NCI-H1436 treated with DMSO at 0.1 percent for 48 hours (cell line): ENCODE measurements around the gene DHX36.

Experiments
- DNase-seq: peaks from one replicate; lab custom pipeline; 2025; lab: John Stamatoyannopoulos, UW

The DHX36 gene, protein sequence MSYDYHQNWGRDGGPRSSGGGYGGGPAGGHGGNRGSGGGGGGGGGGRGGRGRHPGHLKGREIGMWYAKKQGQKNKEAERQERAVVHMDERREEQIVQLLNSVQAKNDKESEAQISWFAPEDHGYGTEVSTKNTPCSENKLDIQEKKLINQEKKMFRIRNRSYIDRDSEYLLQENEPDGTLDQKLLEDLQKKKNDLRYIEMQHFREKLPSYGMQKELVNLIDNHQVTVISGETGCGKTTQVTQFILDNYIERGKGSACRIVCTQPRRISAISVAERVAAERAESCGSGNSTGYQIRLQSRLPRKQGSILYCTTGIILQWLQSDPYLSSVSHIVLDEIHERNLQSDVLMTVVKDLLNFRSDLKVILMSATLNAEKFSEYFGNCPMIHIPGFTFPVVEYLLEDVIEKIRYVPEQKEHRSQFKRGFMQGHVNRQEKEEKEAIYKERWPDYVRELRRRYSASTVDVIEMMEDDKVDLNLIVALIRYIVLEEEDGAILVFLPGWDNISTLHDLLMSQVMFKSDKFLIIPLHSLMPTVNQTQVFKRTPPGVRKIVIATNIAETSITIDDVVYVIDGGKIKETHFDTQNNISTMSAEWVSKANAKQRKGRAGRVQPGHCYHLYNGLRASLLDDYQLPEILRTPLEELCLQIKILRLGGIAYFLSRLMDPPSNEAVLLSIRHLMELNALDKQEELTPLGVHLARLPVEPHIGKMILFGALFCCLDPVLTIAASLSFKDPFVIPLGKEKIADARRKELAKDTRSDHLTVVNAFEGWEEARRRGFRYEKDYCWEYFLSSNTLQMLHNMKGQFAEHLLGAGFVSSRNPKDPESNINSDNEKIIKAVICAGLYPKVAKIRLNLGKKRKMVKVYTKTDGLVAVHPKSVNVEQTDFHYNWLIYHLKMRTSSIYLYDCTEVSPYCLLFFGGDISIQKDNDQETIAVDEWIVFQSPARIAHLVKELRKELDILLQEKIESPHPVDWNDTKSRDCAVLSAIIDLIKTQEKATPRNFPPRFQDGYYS

DNA sequence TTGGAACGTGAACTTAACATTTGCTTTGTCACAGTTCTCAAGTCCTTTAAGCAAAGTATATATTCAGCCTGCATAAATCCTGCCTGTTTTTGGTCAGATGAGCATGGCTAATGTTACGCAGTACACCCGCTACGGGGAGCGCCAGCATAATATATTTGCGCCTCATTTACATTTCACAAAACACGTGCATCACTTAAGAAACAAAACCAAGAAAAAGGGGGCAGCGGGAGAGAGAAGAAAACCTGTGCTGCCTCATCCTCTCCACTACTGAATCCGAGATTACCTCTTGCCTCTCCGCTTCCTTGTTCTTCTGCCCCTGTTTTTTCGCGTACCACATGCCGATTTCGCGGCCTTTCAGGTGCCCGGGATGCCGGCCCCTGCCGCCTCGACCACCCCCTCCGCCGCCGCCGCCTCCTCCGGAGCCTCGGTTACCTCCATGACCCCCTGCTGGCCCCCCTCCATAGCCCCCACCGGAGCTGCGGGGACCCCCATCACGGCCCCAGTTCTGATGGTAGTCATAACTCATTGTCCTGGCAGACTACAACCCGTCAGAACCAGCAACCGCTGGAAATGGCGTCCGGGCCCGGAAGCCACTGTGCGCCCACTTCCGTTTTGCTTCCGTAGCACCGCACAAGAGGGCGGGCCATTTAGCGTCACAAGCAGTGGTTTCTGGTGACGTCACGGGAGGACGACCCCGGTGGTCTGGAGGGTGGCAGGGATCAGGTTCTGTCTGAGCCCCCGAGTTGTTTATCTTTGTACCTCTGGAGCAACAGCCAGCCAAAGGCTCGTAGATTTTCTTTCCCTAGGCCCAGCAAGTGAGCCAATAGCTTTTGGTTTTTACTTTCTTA lies at the start of gene DHX36:
DHX36 (minus strand) TSS at position 597 of the 848 bp plus-strand sequence; CDS start at position 526, 71 bp downstream.
- peak; percentile 74 for DNase-seq

DNA sequence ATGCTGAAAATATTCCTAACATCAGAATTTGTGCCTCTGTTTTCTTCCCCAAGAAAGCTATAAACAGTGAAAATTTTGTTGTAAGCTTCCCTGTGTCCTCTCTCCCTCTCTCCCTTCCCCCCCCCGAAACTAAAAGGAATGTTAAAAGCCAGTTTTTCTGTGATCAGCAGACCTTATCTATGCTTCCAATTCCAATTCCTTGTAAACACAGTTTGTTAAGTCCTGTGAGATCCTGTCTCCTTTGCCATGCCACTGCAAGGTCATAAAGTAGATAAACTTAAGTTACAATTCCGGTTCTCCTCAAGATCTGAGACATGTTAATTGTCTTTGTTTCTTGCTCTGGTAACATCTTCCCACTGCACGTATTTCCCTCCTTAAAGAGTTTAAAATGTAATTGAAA lies 42.9 kb upstream of the DHX36 start:
- DNase-seq, result no peak

DNA sequence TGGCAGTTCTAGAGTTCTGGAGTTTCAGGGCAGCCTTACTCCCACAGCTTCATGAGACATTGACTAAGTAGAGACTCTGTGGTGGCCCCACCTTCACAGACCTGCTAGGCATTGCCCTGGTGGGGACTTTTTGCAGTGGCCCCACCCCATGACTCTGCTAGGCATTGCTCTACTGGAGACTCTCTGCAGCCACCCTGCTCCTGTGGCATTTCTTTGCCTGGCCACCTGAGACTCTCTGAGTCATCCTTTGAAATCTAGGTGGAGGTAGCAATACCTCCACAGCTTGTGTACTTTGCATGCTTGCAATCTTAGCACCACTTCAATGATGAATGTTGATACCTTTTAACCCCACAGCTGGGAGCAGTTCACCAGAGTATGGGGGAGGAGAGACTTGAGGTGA lies 40.6 kb upstream of the DHX36 start:
- no peak for DNase-seq

DNA sequence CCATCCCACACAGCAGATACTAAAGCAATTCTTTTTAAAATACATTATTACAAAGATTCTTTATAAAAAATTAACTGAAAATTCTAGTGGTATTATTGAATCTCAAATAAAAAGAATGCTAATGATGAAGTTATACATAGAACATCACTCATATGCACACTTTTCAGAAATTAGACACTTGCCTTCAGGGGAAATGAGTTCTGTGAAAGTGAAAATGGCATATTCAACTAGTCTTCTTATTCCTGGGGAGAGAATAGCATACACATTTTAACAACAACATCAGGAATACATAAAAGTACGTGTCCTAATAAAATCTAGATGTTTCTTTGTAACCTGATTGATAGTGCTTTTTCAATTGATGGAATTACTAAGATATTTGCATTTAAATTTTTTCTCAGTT lies 36.8 kb upstream of the DHX36 start:
- no peak for DNase-seq

DNA sequence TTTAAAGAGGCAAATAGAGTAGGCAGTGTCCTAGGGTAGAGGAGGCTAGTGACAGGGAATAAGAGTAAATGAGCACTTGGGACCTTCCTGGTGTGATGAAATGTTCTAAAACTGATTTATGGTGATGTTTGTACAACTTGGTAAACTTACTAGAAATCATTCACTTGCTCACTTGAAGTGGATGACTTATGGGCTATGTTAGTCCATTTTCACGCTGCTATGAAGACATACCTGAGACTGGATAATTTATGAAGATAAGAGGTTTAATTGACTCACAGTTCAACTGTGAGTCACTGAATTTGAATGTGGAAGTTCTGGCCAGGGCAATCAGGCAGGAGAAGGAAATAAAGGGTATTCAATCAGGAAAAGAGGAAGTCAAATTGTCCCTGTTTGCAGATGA lies 31.7 kb upstream of the DHX36 start:
- DNase-seq, result no peak

DNA sequence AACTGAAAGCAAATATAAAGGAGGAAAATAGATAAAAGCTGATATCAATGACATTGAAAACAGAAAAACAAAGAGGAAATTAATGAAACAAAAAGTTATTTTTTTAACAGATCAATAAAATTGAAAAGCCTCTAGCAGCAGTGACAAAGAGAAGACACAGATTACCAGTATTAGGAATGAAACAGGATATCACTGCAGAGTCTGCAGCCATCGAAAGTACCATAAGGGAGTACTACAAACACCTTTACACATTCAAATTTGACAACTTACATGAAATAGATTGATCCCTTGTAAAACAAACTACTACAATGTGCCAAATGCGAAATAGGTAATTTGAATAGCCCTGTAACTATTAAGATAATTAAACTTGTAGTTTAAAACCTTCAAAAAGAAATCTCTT lies 24.9 kb upstream of the DHX36 start:
- no peak for DNase-seq

DNA sequence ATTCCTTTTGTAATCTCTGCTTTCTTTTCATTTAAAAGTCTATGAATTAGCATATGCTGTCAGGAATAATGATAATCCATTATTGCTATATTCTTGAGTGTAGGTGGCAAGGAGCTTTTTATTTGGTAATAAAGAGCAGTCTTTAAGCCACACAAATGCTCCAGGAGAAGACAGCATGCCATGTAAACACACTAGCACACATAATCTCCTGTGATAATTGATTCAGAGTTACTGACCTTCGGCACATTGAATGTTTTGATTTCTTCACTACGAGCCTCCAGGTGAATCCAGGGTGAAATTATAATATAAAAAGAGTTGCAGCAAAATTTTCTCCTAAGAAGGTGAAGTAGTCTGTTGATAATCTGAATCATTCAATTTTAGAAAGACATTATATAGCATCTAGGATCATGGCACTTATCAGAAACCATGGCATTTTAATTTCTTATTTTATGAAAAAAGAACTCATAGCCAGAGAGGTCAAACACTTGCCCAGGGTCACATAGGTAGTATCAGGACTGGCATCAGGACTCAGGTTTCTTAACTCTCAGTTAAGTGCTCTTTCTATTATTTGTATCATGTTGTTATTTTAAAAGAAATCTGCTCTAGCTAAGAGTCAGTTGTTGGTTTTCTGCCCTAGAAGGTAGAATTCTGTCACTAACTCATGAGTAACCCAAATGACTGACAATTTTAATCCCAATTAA lies 21.3 kb upstream of the DHX36 start:
- DNase-seq, result no peak

DNA sequence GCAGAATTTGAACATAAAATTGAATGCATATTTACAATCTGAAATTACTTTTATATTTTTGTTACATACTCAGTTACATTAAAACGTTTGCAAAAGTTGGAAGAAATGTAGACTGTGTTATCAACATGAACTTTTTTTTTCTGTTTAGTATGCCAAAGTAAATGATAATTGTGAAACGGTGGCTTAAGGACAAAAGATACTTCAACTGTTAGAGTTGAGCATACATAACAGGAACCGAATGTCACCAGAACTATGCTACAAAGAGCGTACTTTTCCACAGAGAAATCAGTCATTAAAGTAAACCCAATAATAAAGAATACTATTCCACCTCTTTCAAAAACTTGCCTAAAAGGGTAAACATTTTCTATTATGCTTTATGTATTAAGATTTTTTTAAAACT lies 14.3 kb upstream of the DHX36 start:
- no peak for DNase-seq

DNA sequence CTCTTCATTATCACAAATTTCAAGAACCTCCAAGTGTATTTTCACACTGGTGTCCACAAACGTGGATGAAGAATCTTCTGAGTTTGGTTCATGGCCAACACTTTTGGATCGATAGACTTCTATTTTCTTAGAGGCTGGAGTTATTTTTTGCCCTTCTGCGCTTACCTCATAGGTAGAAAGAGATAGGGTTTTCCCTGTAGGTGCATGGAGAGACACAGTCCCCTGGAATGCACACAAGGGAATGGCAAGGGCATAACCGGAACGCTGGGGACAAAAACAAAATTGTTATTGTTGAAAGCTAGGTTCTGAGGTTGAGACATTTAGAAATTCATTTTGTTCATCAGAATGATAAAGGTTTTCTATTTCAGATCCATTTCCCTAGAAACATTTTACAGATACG lies 13.7 kb upstream of the DHX36 start:
- no peak for DNase-seq

GRCh38 chr3:154334973-154335420 lies 10.7 kb upstream of the DHX36 start:
- DNase-seq, result no peak

- DNase-seq, result no peak
These were observed 3.6 kb upstream of the DHX36 start for GRCh38 chr3:154327871-154328270.

DNA sequence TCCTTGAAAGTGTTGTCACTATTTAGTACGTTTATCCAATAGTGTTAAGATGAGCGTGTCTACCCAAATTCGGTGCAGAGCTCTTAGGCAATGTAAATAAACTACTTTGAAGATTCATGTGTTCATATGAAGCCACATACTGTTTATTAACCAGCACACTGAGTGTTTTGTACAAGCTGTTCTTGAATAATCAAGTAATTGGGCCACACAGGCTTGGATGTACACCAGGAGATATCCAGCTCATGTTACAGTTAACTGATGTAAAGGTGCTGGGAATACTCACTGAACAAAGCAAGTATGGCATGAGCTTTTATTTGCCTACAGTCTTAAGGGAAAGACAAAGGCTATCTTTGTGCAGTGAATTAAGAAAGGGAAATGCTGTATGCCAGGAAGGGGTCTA lies 632 bp upstream of the DHX36 start:
- DNase-seq, result no peak

GRCh38 chr3:154316974-154317767 lies 7.1 kb downstream of the DHX36 start:
- no peak for DNase-seq

- DNase-seq, result no peak
These were observed 10.1 kb downstream of the DHX36 start for GRCh38 chr3:154314152-154314551.

- DNase-seq, result no peak
These were observed 13.4 kb downstream of the DHX36 start for GRCh38 chr3:154310840-154311239.

GRCh38 chr3:154307363-154307762 lies 16.9 kb downstream of the DHX36 start:
- DNase-seq, result no peak

DNA sequence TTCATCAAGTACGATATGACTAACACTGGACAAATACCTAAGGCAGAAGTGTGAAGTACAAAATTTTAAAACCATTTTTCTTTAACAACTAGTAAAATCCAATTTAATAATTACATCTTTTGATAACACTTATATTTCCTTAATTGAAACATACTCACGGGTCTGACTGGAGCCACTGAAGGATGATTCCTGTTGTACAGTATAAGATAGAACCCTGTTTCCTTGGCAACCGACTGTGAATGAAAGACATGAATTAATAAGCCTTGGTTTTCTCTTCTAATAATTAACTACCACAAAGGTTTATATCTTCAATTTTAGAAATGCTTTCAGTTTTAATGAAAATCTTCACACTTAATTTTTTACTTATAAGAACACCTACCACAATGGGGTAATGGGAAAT lies 19.4 kb downstream of the DHX36 start:
- DNase-seq, result no peak

DNA sequence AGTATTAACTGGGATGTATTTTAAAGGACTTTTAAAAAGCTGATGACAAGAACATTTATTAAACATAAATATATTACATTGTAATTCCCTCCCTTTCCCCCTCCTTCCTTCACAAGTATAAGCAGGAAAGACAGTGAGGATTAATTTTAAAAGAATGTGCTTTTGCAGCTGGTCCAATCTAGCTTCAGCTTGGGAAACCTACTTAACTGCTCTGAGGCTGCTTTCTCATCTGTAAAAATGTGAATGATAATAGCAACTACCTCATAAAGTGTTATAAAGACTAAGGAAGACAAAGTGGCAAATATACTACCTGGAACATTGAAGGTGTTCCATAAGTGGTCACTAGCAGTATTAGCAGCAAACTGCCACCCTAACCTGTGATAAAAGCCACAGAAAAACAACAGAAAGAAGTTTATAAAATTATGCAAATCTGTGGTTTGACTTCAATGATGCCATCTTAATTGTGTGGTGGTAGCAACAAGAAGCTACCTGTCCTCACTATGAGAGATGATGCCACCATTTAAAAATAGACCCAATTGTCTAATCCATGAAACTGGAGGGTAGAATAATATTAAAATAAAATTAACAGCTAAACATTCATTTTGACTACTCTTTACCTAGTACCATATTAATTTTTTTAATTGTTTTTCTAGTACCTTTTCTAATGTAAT lies 20.0 kb downstream of the DHX36 start:
- no peak for DNase-seq

- no peak for DNase-seq
These were observed 22.7 kb downstream of the DHX36 start for GRCh38 chr3:154301561-154301960.

DNA sequence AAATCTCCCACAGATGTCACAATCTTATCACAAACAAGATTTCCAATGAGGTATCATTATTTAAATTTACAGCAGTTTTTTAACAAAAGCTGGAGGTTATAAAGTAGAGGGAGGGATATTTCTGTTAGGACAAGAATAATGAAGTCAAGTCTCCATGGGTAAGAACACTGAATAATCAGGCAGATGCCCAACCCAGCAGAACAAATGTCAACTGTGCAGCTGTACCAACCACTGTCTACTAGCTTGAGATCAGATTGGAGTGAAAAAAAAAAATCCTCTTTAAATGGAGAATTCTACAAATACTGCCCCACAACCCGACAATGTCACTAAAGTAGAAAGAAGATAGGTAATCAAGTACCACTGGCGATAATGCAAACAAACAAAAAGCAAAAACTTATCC lies 30.3 kb downstream of the DHX36 start:
- no peak for DNase-seq
